Measurements from ENCODE around the gene PTPRD.

The PTPRD gene

GRCh38 chr9:9605681-9606080, 1007.1 kb downstream of the PTPRD start:
- ChIA-PET POLR2A (no interaction called here), CTCF (interaction anchor here (0.7 to 4.7 kb wide), 6 partner anchors 10 to 337 kb away, joined by 3 to 59 read pairs (median 4); no protein-coding TSS in a partner anchor)
- TF ChIP-seq, protein P1, sequence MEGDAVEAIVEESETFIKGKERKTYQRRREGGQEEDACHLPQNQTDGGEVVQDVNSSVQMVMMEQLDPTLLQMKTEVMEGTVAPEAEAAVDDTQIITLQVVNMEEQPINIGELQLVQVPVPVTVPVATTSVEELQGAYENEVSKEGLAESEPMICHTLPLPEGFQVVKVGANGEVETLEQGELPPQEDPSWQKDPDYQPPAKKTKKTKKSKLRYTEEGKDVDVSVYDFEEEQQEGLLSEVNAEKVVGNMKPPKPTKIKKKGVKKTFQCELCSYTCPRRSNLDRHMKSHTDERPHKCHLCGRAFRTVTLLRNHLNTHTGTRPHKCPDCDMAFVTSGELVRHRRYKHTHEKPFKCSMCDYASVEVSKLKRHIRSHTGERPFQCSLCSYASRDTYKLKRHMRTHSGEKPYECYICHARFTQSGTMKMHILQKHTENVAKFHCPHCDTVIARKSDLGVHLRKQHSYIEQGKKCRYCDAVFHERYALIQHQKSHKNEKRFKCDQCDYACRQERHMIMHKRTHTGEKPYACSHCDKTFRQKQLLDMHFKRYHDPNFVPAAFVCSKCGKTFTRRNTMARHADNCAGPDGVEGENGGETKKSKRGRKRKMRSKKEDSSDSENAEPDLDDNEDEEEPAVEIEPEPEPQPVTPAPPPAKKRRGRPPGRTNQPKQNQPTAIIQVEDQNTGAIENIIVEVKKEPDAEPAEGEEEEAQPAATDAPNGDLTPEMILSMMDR (IDR thresholded peaks at IDR 0.05; ENCODE audit: control extremely low read depth, extremely low read depth, low read depth, missing control alignments) = no peak
- DNase-seq (ENCODE audit: extremely low spot score) = no peak

DNA sequence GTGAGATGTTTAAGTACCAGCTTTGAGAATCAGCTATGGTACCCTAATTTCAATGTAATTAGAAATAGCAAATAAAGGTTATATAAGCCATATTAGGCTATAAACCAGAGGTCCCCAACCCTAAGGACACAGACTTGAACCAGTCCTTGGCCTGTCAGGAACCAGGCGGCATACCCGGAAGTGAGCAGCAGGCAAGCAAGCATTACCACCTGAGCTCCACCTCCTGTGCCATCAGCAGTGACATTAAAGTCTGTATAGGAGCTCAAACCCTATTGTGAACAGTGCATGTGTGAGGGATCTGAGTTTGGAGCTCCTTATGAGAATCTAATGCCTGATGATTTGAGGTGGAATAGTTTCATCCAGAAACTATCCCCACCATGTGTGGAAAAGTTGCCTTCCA, 1009.5 kb downstream of the PTPRD start:
- no peak for DNase-seq (ENCODE audit: extremely low spot score)
- ChIA-PET CTCF (interaction anchor here (1.0 to 1.4 kb wide), 4 partner anchors 14 to 339 kb away, joined by 3 to 4 read pairs (median 4); no protein-coding TSS in a partner anchor), POLR2A (no interaction called here)
- TF ChIP-seq, protein P1 (IDR thresholded peaks at IDR 0.05; ENCODE audit: control extremely low read depth, extremely low read depth, low read depth, missing control alignments) = no peak

GRCh38 chr9:9598723-9599122, 1014.1 kb downstream of the PTPRD start:
- DNase-seq (ENCODE audit: extremely low spot score) = no peak
- ChIA-PET CTCF (no interaction called here), POLR2A (no interaction called here)
- TF ChIP-seq, protein P1 (IDR thresholded peaks at IDR 0.05; ENCODE audit: control extremely low read depth, extremely low read depth, low read depth, missing control alignments) = no peak

GRCh38 chr9:9592104-9592503, 1020.7 kb downstream of the PTPRD start:
- POLR2A ChIA-PET = no interaction called here
- DNase-seq (ENCODE audit: extremely low spot score) = no peak
- TF ChIP-seq, protein P1 (IDR thresholded peaks at IDR 0.05; ENCODE audit: control extremely low read depth, extremely low read depth, low read depth, missing control alignments) = no peak
- CTCF ChIA-PET = no interaction called here

DNA sequence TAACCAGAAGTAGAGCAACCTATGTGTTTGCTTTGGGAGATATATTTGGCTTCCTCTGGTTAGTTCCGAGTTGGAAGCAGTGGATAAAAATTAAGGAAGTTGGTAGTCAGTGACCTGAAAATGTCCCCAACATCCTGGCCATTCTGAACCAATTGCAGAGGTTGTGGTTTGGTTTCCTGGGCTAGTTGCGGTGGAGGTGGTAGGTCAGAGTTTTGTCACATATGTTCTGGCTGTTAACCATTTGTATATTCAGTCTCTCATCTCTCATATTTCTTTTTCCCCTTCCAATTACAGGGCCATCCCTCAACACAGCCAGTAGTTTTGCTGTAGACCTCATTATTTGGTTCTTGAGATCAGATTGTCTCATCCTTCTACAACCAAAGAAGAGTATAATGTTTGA, 1026.9 kb downstream of the PTPRD start:
- POLR2A ChIA-PET = no interaction called here
- CTCF ChIA-PET = no interaction called here
- TF ChIP-seq, protein P1 (IDR thresholded peaks at IDR 0.05; ENCODE audit: control extremely low read depth, extremely low read depth, low read depth, missing control alignments) = no peak
- DNase-seq (ENCODE audit: extremely low spot score) = no peak

GRCh38 chr9:9574080-9574479, 1038.7 kb downstream of the PTPRD start:
- no peak for DNase-seq (ENCODE audit: extremely low spot score)

More at GRCh38 chr9:9574080-9574479, 1038.7 kb downstream of the PTPRD start:
- ChIA-PET POLR2A (no interaction called here), CTCF (no interaction called here)
- TF ChIP-seq, protein P1 (IDR thresholded peaks at IDR 0.05; ENCODE audit: control extremely low read depth, extremely low read depth, low read depth, missing control alignments) = no peak
